Measurements from ENCODE around the gene TBC1D22A. TPM values are rescaled to one million over a fixed set of nuclear protein-coding genes. Genes with fewer than 3 reads are reported as not detected.

The TBC1D22A gene
- total and polyA plus RNA-seq, 9 of the 15 experiments (the other 6 are each of a cell fraction or from before 2014, with no cell fraction given): 0.20 to 11.5 (median 5.2) TPM

DNA sequence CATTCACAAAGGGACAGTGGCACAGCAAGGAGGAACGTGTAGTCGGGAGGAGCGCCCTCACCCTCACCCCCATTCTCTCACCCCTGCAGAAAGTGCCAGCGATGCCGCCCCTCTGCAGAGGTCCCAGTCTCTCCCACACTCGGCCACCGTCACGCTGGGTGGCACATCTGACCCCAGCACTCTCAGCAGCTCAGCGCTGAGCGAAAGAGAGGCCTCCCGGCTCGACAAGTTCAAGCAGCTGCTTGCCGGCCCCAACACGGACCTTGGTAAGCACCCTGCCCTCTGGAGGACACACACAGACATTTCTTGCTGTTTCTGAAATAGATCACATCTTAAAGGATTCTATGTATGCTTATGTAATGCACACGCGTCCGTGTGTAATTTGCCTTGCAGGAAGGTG, 34.9 kb downstream of the TBC1D22A start:
- Histone ChIP-seq H3K4me2 (ENCODE audit: insufficient read depth, low read length) (no peak overlapping the region), H3K4me3 (no peak overlapping the region), H3K27me3 (ENCODE audit: control insufficient read depth in 2 of 2, insufficient read depth in 2 of 2, low read length in 2 of 2) (no peaks in the 10 kb centered on the region), H2AFZ (ENCODE audit: low read depth, low read length) (no peak overlapping the region), H3K27ac (ENCODE audit: extremely low read depth, low read depth, low read length) (no peak overlapping the region), H3K9me3 (replicated peaks; ENCODE audit: control insufficient read depth, insufficient read depth, low read depth, low read length) (no peaks in the 10 kb centered on the region), H3K9me1 (ENCODE audit: control insufficient read depth, insufficient read depth, low read length) (no peaks in the 10 kb centered on the region), H4K20me1 (replicated peaks; ENCODE audit: control insufficient read depth, insufficient read depth, low read length) (peaks cover 6% of the 10 kb centered on the region; the same call in 1 of the 2 replicates), H3K9ac (ENCODE audit: insufficient read depth in 1 of 2, low read depth in 2 of 2, low read length in 2 of 2) (no peak overlapping the region), H3K36me3 (ENCODE audit: control insufficient read depth, insufficient read depth, low read length) (peaks cover 34% of the 10 kb centered on the region; the same call in 2 of the 3 replicates), H3K4me1 (replicated peaks in 1 of 2; ENCODE audit: control insufficient read depth in 2 of 2, insufficient read depth in 2 of 2, low read length in 2 of 2) (peaks cover 0 to 19% of the 10 kb centered on the region in 2 experiments; a peak in 3 of 5 replicates), H3K79me2 (ENCODE audit: control insufficient read depth, insufficient read depth, low read length) (no peaks in the 10 kb centered on the region)
- ATAC-seq (peak; percentile 73), DNase-seq (ENCODE audit: extremely low read depth in 1 of 4, low spot score in 3 of 4) (peak in 3 of 4 experiments; percentile 26 to 37 (median 27)), FAIRE-seq (no peak)
- intact Hi-C loops (cut with micrococcal nuclease): no loop called here
- ChIA-PET POLR2A (no interaction called here), CTCF (ENCODE audit: low intra/inter-chr PET ratio) (no interaction called here)
- in situ Hi-C loops (cut with MboI): no loop called here
- no TSS peak for BruUV-seq (replicated peaks)
- 51% methylated on average over 16 of the region's 17 CpGs for WGBS (ENCODE audit: insufficient coverage, low coverage, missing lambda C conversion rate)
- TF ChIP-seq, protein P1, sequence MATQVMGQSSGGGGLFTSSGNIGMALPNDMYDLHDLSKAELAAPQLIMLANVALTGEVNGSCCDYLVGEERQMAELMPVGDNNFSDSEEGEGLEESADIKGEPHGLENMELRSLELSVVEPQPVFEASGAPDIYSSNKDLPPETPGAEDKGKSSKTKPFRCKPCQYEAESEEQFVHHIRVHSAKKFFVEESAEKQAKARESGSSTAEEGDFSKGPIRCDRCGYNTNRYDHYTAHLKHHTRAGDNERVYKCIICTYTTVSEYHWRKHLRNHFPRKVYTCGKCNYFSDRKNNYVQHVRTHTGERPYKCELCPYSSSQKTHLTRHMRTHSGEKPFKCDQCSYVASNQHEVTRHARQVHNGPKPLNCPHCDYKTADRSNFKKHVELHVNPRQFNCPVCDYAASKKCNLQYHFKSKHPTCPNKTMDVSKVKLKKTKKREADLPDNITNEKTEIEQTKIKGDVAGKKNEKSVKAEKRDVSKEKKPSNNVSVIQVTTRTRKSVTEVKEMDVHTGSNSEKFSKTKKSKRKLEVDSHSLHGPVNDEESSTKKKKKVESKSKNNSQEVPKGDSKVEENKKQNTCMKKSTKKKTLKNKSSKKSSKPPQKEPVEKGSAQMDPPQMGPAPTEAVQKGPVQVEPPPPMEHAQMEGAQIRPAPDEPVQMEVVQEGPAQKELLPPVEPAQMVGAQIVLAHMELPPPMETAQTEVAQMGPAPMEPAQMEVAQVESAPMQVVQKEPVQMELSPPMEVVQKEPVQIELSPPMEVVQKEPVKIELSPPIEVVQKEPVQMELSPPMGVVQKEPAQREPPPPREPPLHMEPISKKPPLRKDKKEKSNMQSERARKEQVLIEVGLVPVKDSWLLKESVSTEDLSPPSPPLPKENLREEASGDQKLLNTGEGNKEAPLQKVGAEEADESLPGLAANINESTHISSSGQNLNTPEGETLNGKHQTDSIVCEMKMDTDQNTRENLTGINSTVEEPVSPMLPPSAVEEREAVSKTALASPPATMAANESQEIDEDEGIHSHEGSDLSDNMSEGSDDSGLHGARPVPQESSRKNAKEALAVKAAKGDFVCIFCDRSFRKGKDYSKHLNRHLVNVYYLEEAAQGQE (IDR thresholded peaks at IDR 0.05; ENCODE audit: borderline replicate concordance): peak; percentile 9; the same call in 1 of the 2 replicates
- TF ChIP-seq, protein P1 (CRISPR knock-in tag; IDR thresholded peaks at IDR 0.05; ENCODE audit: low read depth): no peak
- TF ChIP-seq ZBTB8A (IDR thresholded peaks at IDR 0.05; ENCODE audit: partially characterized antibody) (no peak), RAD21 (CRISPR knock-in tag; conservative IDR thresholded peaks at IDR 0.05 in 1 of 2, IDR thresholded peaks at IDR 0.05 in 1 of 2) (0 out of 4 replicates have a peak, but pooled peaks of 1 of the 2 experiments have one; percentile 16), SMARCB1 (IDR thresholded peaks at IDR 0.05; ENCODE audit: insufficient read length, low read depth) (no peak), ZNF41 (CRISPR knock-in tag; conservative IDR thresholded peaks at IDR 0.05) (no peak), GATA2 (CRISPR knock-in tag; IDR thresholded peaks at IDR 0.05) (no peak), RBM22 (IDR thresholded peaks at IDR 0.05; ENCODE audit: low read depth, low read length, poor library complexity, severe bottlenecking) (no peak), HDAC2 (IDR thresholded peaks at IDR 0.05) (no peak), BRD4 (IDR thresholded peaks at IDR 0.05) (no peak), ZBTB7A (IDR thresholded peaks at IDR 0.05; ENCODE audit: borderline replicate concordance, control insufficient read depth, low read depth, low read length) (no peak), ZNF212 (CRISPR knock-in tag; IDR thresholded peaks at IDR 0.05) (no peak), KLF10 (CRISPR knock-in tag; IDR thresholded peaks at IDR 0.05) (no peak)
- TF ChIP-seq, protein P2, sequence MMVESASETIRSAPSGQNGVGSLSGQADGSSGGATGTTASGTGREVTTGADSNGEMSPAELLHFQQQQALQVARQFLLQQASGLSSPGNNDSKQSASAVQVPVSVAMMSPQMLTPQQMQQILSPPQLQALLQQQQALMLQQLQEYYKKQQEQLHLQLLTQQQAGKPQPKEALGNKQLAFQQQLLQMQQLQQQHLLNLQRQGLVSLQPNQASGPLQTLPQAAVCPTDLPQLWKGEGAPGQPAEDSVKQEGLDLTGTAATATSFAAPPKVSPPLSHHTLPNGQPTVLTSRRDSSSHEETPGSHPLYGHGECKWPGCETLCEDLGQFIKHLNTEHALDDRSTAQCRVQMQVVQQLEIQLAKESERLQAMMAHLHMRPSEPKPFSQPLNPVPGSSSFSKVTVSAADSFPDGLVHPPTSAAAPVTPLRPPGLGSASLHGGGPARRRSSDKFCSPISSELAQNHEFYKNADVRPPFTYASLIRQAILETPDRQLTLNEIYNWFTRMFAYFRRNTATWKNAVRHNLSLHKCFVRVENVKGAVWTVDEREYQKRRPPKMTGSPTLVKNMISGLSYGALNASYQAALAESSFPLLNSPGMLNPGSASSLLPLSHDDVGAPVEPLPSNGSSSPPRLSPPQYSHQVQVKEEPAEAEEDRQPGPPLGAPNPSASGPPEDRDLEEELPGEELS (CRISPR knock-in tag; IDR thresholded peaks at IDR 0.05; ENCODE audit: borderline replicate concordance): no peak

Measured in K562 (cell line).